Activated T-cell treated with anti-CD3 and anti-CD28 coated beads, Interleukin-2, amount 50 U/mL, for 4 hours (primary cell): ENCODE results near the gene DRC3. TPM values are rescaled to one million over a fixed set of nuclear protein-coding genes. Genes with fewer than 3 reads are reported as not detected.

ENCODE experiments used
- ATAC-seq, 2 donors: fragments of 200-7000 bp; cut with Tn5 transposase; one replicate each; pipeline ENCODE4 v1.10.0; 2021
- DNase-seq: peaks from one replicate; pipeline ENCODE4 v3.0.0-alpha.2; 2020
- H3K27me3 Mint-ChIP-seq: one replicate; pipeline ENCODE4 v1.8.0; 2021; ENCODE audit warnings: low read depth, mixed read lengths
- H3K36me3 Mint-ChIP-seq: one replicate; pipeline ENCODE4 v1.8.0; 2022; ENCODE audit warnings: mixed read lengths; ENCODE audit not compliant: insufficient read depth
- H3K4me1 Mint-ChIP-seq: one replicate; pipeline ENCODE4 v1.8.0; 2021; ENCODE audit warnings: low read depth, mixed read lengths
- H3K4me3 Mint-ChIP-seq: one replicate; pipeline ENCODE4 v1.8.0; 2021; ENCODE audit warnings: mild to moderate bottlenecking, moderate library complexity, mixed read lengths
- H3K9me3 Mint-ChIP-seq: one replicate; pipeline ENCODE4 v1.8.0; 2021; ENCODE audit warnings: mixed read lengths
- total RNA-seq, 3 donors: library from RNA; stranded (reverse); gene quantifications; one replicate each; pipeline ENCODE4 v1.2.1, GENCODE V29; 2021

DRC3 gene
- total RNA-seq, 3 donors from 2014 or later: 0.49 to 1.3 (median 0.55) TPM

- H3K4me1 Mint-ChIP-seq: no peaks in the 10 kb centered on the region
- DNase-seq (no peak), ATAC-seq (no peak)
- H3K4me3 Mint-ChIP-seq: no peak overlapping the region
- H3K36me3 Mint-ChIP-seq: peaks cover 12% of the 10 kb centered on the region
- H3K27me3 Mint-ChIP-seq: no peaks in the 10 kb centered on the region
- H3K9me3 Mint-ChIP-seq: no peaks in the 10 kb centered on the region
Observed at GRCh38 chr17:18004345-18004744, 31.7 kb downstream of the DRC3 start.

DNA sequence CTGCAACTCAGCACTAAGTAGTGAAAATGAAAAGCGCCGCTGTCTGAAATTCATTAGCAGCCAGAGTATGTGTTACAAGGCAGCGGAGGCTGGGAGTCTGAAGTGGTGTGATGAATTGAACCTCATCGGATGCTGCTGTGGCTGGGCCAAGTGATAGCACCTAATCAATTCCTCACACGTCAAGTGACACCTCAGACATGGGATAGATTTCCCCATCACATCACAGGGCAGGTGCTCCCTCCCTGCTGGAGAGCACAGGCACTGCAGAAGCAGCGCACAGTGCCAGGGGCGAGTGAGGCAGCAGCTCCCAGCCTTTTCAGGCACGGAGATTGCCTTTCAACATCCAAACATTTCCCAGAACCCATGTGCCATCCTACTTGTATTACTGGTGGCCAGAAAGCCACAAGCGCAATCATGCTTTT is 32.2 kb downstream of the DRC3 start:
- Mint-ChIP-seq H3K36me3 (peaks cover 16% of the 10 kb centered on the region), H3K4me1 (no peaks in the 10 kb centered on the region), H3K27me3 (no peaks in the 10 kb centered on the region), H3K9me3 (no peaks in the 10 kb centered on the region), H3K4me3 (no peak overlapping the region)
- ATAC-seq: no peak
- no peak for DNase-seq

- ATAC-seq (no peak), DNase-seq (no peak)
- Mint-ChIP-seq H3K9me3 (no peaks in the 10 kb centered on the region), H3K4me1 (no peaks in the 10 kb centered on the region), H3K27me3 (no peaks in the 10 kb centered on the region), H3K4me3 (no peak overlapping the region), H3K36me3 (peaks cover 16% of the 10 kb centered on the region)
Observed at GRCh38 chr17:18005496-18005895, 32.8 kb downstream of the DRC3 start.

DNA sequence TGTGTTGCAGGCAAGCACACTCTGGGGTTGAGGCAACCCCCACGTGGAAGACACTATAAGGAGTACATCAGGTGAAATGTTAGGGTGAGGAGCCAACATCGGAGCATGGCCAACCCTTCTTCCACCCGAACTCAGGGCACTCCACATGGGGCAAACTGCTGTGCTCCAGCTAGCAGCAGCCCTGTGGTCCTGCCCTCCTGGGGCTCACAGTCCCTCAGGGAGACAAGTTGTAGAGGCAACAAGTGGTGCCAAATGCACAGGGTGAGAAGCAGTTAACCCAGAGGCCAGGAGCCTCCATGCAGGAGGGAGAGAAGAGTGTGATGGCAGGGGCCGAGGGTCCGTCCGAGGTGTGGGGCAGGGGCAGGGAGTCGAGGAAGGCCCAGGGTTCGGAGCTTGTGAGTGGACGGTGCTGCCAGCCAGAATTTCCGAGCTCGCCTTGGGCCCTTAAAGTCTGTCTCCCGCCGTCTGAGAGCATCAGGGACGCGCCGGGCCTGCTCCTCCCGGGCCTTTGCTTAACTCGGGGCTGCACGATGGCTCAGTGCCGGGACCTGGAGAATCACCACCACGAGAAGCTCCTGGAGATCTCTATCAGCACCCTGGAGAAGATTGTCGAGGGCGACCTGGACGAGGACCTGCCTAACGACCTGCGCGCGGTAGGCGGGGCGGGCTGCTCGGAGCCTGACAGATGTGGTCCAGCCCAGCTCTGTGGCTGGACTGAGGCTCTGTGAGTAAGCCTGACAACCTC is 34.0 kb downstream of the DRC3 start:
- H3K36me3 Mint-ChIP-seq: peaks cover 16% of the 10 kb centered on the region

GRCh38 chr17:18008496-18009268 is 36.0 kb downstream of the DRC3 start:
- DNase-seq (no peak), ATAC-seq (no peak)
- no peaks in the 10 kb centered on the region for H3K27me3 Mint-ChIP-seq
- no peaks in the 10 kb centered on the region for H3K4me1 Mint-ChIP-seq
- H3K36me3 Mint-ChIP-seq: peaks cover 26% of the 10 kb centered on the region
- H3K4me3 Mint-ChIP-seq: no peak overlapping the region
- no peaks in the 10 kb centered on the region for H3K9me3 Mint-ChIP-seq

More for the DNA sequence above, 34.0 kb downstream of the DRC3 start:
- no peaks in the 10 kb centered on the region for H3K9me3 Mint-ChIP-seq
- H3K27me3 Mint-ChIP-seq: no peaks in the 10 kb centered on the region
- H3K4me1 Mint-ChIP-seq: no peaks in the 10 kb centered on the region
- no peak for ATAC-seq
- H3K4me3 Mint-ChIP-seq: no peak overlapping the region
- no peak for DNase-seq

GRCh38 chr17:18009609-18010420 is 37.2 kb downstream of the DRC3 start:
- DNase-seq (no peak), ATAC-seq (no peak)
- H3K27me3 Mint-ChIP-seq: no peaks in the 10 kb centered on the region
- H3K4me1 Mint-ChIP-seq: no peaks in the 10 kb centered on the region
- no peak overlapping the region for H3K4me3 Mint-ChIP-seq
- no peaks in the 10 kb centered on the region for H3K9me3 Mint-ChIP-seq
- H3K36me3 Mint-ChIP-seq: peaks cover 29% of the 10 kb centered on the region

- Mint-ChIP-seq H3K4me1 (no peaks in the 10 kb centered on the region), H3K36me3 (peaks cover 34% of the 10 kb centered on the region), H3K27me3 (no peaks in the 10 kb centered on the region), H3K4me3 (no peak overlapping the region), H3K9me3 (no peaks in the 10 kb centered on the region)
- DNase-seq (no peak), ATAC-seq (no peak)
Observed at GRCh38 chr17:18011286-18011685, 38.6 kb downstream of the DRC3 start.

GRCh38 chr17:18014006-18014405 is 41.3 kb downstream of the DRC3 start:
- Mint-ChIP-seq H3K4me1 (no peaks in the 10 kb centered on the region), H3K36me3 (peaks cover 26% of the 10 kb centered on the region), H3K4me3 (no peak overlapping the region), H3K9me3 (no peaks in the 10 kb centered on the region), H3K27me3 (no peaks in the 10 kb centered on the region)
- DNase-seq: no peak
- ATAC-seq: no peak

- no peak overlapping the region for H3K4me3 Mint-ChIP-seq
- no peaks in the 10 kb centered on the region for H3K27me3 Mint-ChIP-seq
- no peak for ATAC-seq
- no peaks in the 10 kb centered on the region for H3K4me1 Mint-ChIP-seq
- no peak for DNase-seq
- no peaks in the 10 kb centered on the region for H3K9me3 Mint-ChIP-seq
- H3K36me3 Mint-ChIP-seq: peaks cover 27% of the 10 kb centered on the region
Observed at GRCh38 chr17:18015593-18015992, 42.9 kb downstream of the DRC3 start.

- Mint-ChIP-seq H3K4me3 (no peak overlapping the region), H3K4me1 (no peaks in the 10 kb centered on the region), H3K9me3 (no peaks in the 10 kb centered on the region), H3K36me3 (peaks cover 36% of the 10 kb centered on the region), H3K27me3 (no peaks in the 10 kb centered on the region)
- no peak for DNase-seq
- no peak for ATAC-seq
Observed at GRCh38 chr17:18016426-18016825, 43.8 kb downstream of the DRC3 start.

DNA sequence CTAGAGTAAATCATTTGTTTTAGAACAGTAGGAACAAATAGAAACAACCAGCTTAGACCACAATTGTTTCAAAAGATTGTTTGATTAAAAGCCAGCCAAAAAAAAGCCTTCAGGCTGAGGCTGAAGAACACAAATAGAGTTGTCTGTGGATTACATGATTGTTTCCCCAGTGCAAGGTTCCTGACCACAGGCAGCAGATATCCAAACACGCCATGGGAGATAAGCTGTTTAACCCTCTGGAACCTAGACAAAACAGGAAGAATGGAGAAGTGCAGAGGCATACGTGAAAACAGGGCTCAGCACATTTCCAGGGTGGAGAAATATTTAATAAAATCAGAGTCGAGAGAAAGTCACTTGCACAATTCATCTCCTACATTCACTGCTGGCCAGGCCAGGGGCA is 45.3 kb downstream of the DRC3 start:
- peaks cover 34% of the 10 kb centered on the region for H3K36me3 Mint-ChIP-seq
- no peaks in the 10 kb centered on the region for H3K9me3 Mint-ChIP-seq
- ATAC-seq: no peak
- no peaks in the 10 kb centered on the region for H3K27me3 Mint-ChIP-seq
- no peak for DNase-seq
- no peak overlapping the region for H3K4me3 Mint-ChIP-seq
- no peaks in the 10 kb centered on the region for H3K4me1 Mint-ChIP-seq

GRCh38 chr17:18018411-18018921 is 45.8 kb downstream of the DRC3 start:
- DNase-seq (no peak), ATAC-seq (no peak)
- Mint-ChIP-seq H3K36me3 (peaks cover 31% of the 10 kb centered on the region), H3K27me3 (no peaks in the 10 kb centered on the region), H3K4me1 (no peaks in the 10 kb centered on the region), H3K4me3 (no peak overlapping the region), H3K9me3 (no peaks in the 10 kb centered on the region)

GRCh38 chr17:18019838-18020154 is 47.1 kb downstream of the DRC3 start:
- no peak for ATAC-seq
- DNase-seq: no peak

GRCh38 chr17:18020971-18021370 is 48.3 kb downstream of the DRC3 start:
- no peak for ATAC-seq
- Mint-ChIP-seq H3K27me3 (no peaks in the 10 kb centered on the region), H3K36me3 (peaks cover 27% of the 10 kb centered on the region)

More at GRCh38 chr17:18019838-18020154, 47.1 kb downstream of the DRC3 start:
- H3K4me1 Mint-ChIP-seq: no peaks in the 10 kb centered on the region
- H3K9me3 Mint-ChIP-seq: no peaks in the 10 kb centered on the region
- H3K27me3 Mint-ChIP-seq: no peaks in the 10 kb centered on the region
- peaks cover 27% of the 10 kb centered on the region for H3K36me3 Mint-ChIP-seq
- H3K4me3 Mint-ChIP-seq: no peak overlapping the region

More at GRCh38 chr17:18020971-18021370, 48.3 kb downstream of the DRC3 start:
- DNase-seq: no peak
- Mint-ChIP-seq H3K9me3 (no peaks in the 10 kb centered on the region), H3K4me3 (no peak overlapping the region), H3K4me1 (peaks cover 8% of the 10 kb centered on the region)
